ENCODE results near the gene WNT16. TPM values are rescaled to one million over a fixed set of nuclear protein-coding genes. Genes with fewer than 3 reads are reported as not detected.

Gene WNT16
- total RNA-seq, 2 donors from 2014 or later = not detected

DNA sequence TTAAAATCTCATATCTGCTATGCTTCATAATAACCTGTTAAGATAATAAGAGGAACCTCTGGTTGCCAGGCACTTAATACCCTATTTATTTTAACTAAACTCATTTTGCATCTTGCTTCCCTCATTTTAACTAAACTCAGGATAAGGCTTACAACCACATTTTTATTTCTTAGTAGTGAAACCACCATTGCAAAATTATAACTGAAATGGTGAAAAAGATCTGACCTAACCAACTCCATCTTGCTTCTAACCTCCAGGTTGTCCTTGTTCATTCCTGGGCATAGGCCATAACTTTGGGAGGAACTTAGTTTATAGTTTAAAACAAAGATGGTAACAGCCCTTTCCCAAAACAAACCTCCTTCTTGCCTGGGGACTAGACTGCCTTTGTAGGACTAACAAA, 61.3 kb downstream of the WNT16 start:
- no peaks in the 10 kb centered on the region for H3K36me3 ChIP-seq
- DNase-seq (ENCODE audit: low spot score) (no peak), ATAC-seq (ENCODE audit: insufficient number of reproducible peaks, low FRiP score, low read depth) (no peak)
- no peaks in the 10 kb centered on the region for H3K9me3 ChIP-seq
- no peak for TF ChIP-seq CTCF (IDR thresholded peaks at IDR 0.05)
- no peaks in the 10 kb centered on the region for H3K27me3 ChIP-seq (replicated peaks; ENCODE audit: insufficient read depth)
- H3K4me1 ChIP-seq (ENCODE audit: control insufficient read depth in 1 of 2, low read depth in 2 of 2) = peaks cover 12 to 15% of the 10 kb centered on the region in 2 donors
- no peak overlapping the region for H3K27ac ChIP-seq
- H3K4me3 ChIP-seq = no peak overlapping the region

- Histone ChIP-seq H3K4me3 (no peak overlapping the region), H3K36me3 (no peaks in the 10 kb centered on the region), H3K4me1 (ENCODE audit: control insufficient read depth in 1 of 2, low read depth in 2 of 2) (peaks cover 9 to 10% of the 10 kb centered on the region in 2 donors), H3K27ac (no peak overlapping the region), H3K9me3 (no peaks in the 10 kb centered on the region), H3K27me3 (replicated peaks; ENCODE audit: insufficient read depth) (no peaks in the 10 kb centered on the region)
- DNase-seq (ENCODE audit: low spot score) (no peak), ATAC-seq (ENCODE audit: insufficient number of reproducible peaks, low FRiP score, low read depth) (no peak)
- TF ChIP-seq CTCF (IDR thresholded peaks at IDR 0.05) = no peak
Measured at GRCh38 chr7:121390617-121391016, 61.8 kb downstream of the WNT16 start.

Other genes with a start within 250 kb of the WNT16 start
- gene FAM3C, start 67.3 kb downstream of the WNT16 start, total RNA-seq = 10 to 100 TPM; 38.9 to 50.2 TPM